Loucy (cell line): ENCODE data around the gene CMKLR1.

Source experiments
- H2AFZ ChIP-seq: fragments of 200-600 bp; sonication (generic); 2 replicates; pipeline ENCODE4 v1.6.0; 2016; ENCODE audit warnings: antibody characterized with exemption, mild to moderate bottlenecking, low read length, moderate library complexity
- H3F3A ChIP-seq: fragments of 200-600 bp; 2 replicates; pipeline ENCODE4 v1.6.0; 2016; ENCODE audit warnings: antibody characterized with exemption, low read depth, mild to moderate bottlenecking
- H3K27me3 ChIP-seq: fragments of 200-600 bp; sonication (generic); 2 replicates; pipeline ENCODE4 v1.6.1; 2014; ENCODE audit warnings: low read length, mild to moderate bottlenecking; ENCODE audit not compliant: insufficient read depth, poor library complexity, severe bottlenecking
- H3K36me3 ChIP-seq: fragments of 200-600 bp; sonication (generic); 2 replicates; pipeline ENCODE4 v1.6.1; 2016; ENCODE audit warnings: low read length; ENCODE audit not compliant: insufficient read depth
- H3K4me1 ChIP-seq: fragments of 200-600 bp; sonication (generic); 2 replicates; pipeline ENCODE4 v1.5.1; 2014; ENCODE audit warnings: low read length, mild to moderate bottlenecking; ENCODE audit not compliant: insufficient read depth, poor library complexity, severe bottlenecking
- H3K4me2 ChIP-seq: fragments of 200-600 bp; sonication (generic); 2 replicates; pipeline ENCODE4 v1.6.0; 2014; ENCODE audit warnings: antibody characterized with exemption, low read length, low read depth, mild to moderate bottlenecking; ENCODE audit not compliant: poor library complexity, severe bottlenecking
- H3K4me3 ChIP-seq: fragments of 200-600 bp; sonication (generic); 2 replicates; pipeline ENCODE4 v1.5.1; 2014; ENCODE audit warnings: low read length, mild to moderate bottlenecking, mixed read lengths; ENCODE audit not compliant: poor library complexity, severe bottlenecking
- H3K79me2 ChIP-seq: fragments of 200-600 bp; sonication (generic); 2 replicates; pipeline ENCODE4 v1.6.1; 2014; ENCODE audit warnings: low read length; ENCODE audit not compliant: insufficient read depth
- H3K9ac ChIP-seq: fragments of 200-600 bp; sonication (generic); 2 replicates; pipeline ENCODE4 v1.6.0; 2014; ENCODE audit warnings: mild to moderate bottlenecking, low read depth, low read length, moderate library complexity; ENCODE audit not compliant: poor library complexity, severe bottlenecking
- H3K9me2 ChIP-seq: fragments of 200-600 bp; sonication (generic); replicated peaks from 2 replicates; pipeline ENCODE4 v1.6.1; 2016; ENCODE audit warnings: low read depth, low read length, mixed read lengths
- H3K9me3 ChIP-seq: fragments of 200-600 bp; sonication (generic); 2 replicates; pipeline ENCODE4 v1.6.1; 2014; ENCODE audit warnings: mild to moderate bottlenecking, antibody characterized with exemption, low read length, low read depth; ENCODE audit not compliant: insufficient read depth
- H4K20me1 ChIP-seq: fragments of 200-600 bp; sonication (generic); 2 replicates; pipeline ENCODE4 v1.6.0; 2014; ENCODE audit warnings: antibody characterized with exemption, low read length, mild to moderate bottlenecking; ENCODE audit not compliant: insufficient read depth, poor library complexity, severe bottlenecking
- CTCF ChIP-seq: fragments of 200-600 bp; sonication (generic); conservative IDR thresholded peaks from 2 replicates; pipeline ENCODE4 v1.5.1; 2014; ENCODE audit warnings: mild to moderate bottlenecking, antibody characterized with exemption, low read length
- EZH2phosphoT487 ChIP-seq: fragments of 200-600 bp; IDR thresholded peaks from 2 replicates; pipeline ENCODE4 v1.6.1; 2018; ENCODE audit warnings: antibody characterized with exemption, mild to moderate bottlenecking, moderate library complexity, borderline replicate concordance

CMKLR1 gene

GRCh38 chr12:108248011-108248410 lies 91.1 kb downstream of the CMKLR1 start:
- Histone ChIP-seq H3F3A (no peaks in the 10 kb centered on the region), H3K27me3 (no peaks in the 10 kb centered on the region), H3K4me1 (peaks cover 4% of the 10 kb centered on the region), H2AFZ (no peak overlapping the region), H3K4me3 (no peak overlapping the region), H3K9me2 (no peaks in the 10 kb centered on the region), H4K20me1 (no peaks in the 10 kb centered on the region), H3K9ac (no peak overlapping the region), H3K79me2 (no peaks in the 10 kb centered on the region), H3K9me3 (no peaks in the 10 kb centered on the region), H3K4me2 (no peak overlapping the region), H3K36me3 (no peaks in the 10 kb centered on the region)
- no peak for TF ChIP-seq CTCF
- TF ChIP-seq EZH2phosphoT487: no peak

- H3K36me3 ChIP-seq: no peaks in the 10 kb centered on the region
- H3K4me3 ChIP-seq: no peak overlapping the region
- H3K79me2 ChIP-seq: no peaks in the 10 kb centered on the region
- TF ChIP-seq CTCF (no peak), EZH2phosphoT487 (no peak)
- no peaks in the 10 kb centered on the region for H3K9me2 ChIP-seq
- no peak overlapping the region for H3K4me2 ChIP-seq
- H3K4me1 ChIP-seq: no peaks in the 10 kb centered on the region
- H3K27me3 ChIP-seq: no peaks in the 10 kb centered on the region
- no peaks in the 10 kb centered on the region for H4K20me1 ChIP-seq
- H3K9me3 ChIP-seq: no peaks in the 10 kb centered on the region
- H3F3A ChIP-seq: no peaks in the 10 kb centered on the region
- H2AFZ ChIP-seq: no peak overlapping the region
- no peak overlapping the region for H3K9ac ChIP-seq
These were observed 92.0 kb downstream of the CMKLR1 start for GRCh38 chr12:108247130-108247529.

GRCh38 chr12:108241986-108242703 lies 97.0 kb downstream of the CMKLR1 start:
- Histone ChIP-seq H3K36me3 (no peaks in the 10 kb centered on the region), H3K4me2 (no peak overlapping the region), H3F3A (no peaks in the 10 kb centered on the region), H3K9me2 (no peaks in the 10 kb centered on the region), H3K4me3 (no peak overlapping the region), H3K79me2 (no peaks in the 10 kb centered on the region), H4K20me1 (no peaks in the 10 kb centered on the region), H2AFZ (no peak overlapping the region), H3K27me3 (no peaks in the 10 kb centered on the region), H3K9me3 (no peaks in the 10 kb centered on the region), H3K4me1 (no peaks in the 10 kb centered on the region), H3K9ac (no peak overlapping the region)
- no peak for TF ChIP-seq CTCF
- TF ChIP-seq EZH2phosphoT487: no peak
